Neural cell (in vitro differentiated cells): ENCODE measurements around the gene ANAPC5. TPM values are rescaled to one million over a fixed set of nuclear protein-coding genes. Genes with fewer than 3 reads are reported as not detected.

Experiments
- H2AFZ ChIP-seq: fragments of 200-600, 300-800 bp; sonication (generic), shearing (Covaris generic); 2 replicates; pipeline ENCODE4 v1.6.0; 2014; ENCODE audit warnings: low read depth, mild to moderate bottlenecking, antibody characterized with exemption, low read length, moderate library complexity
- H3F3A ChIP-seq: fragments of 200-600 bp; shearing (Covaris generic); 2 replicates; pipeline ENCODE4 v1.6.1; 2016; ENCODE audit warnings: mild to moderate bottlenecking, moderate library complexity, mixed read lengths, antibody characterized with exemption, low read length; ENCODE audit not compliant: insufficient read depth, poor library complexity, severe bottlenecking
- H3K27ac ChIP-seq: fragments of 200-600, 300-800 bp; sonication (generic), shearing (Covaris generic); 2 replicates; pipeline ENCODE4 v1.5.1; 2014; ENCODE audit warnings: mild to moderate bottlenecking, low read length, moderate library complexity
- H3K27me3 ChIP-seq: fragments of 300-800, 200-600 bp; sonication (generic), shearing (Covaris generic); 2 replicates; pipeline ENCODE4 v1.6.0; 2014; ENCODE audit warnings: mild to moderate bottlenecking, low read depth, low read length, moderate library complexity; ENCODE audit not compliant: insufficient read depth
- H3K36me3 ChIP-seq: fragments of 300-800, 200-600 bp; sonication (generic), shearing (Covaris generic); 2 replicates; pipeline ENCODE4 v1.5.1; 2014; ENCODE audit warnings: mild to moderate bottlenecking, antibody characterized with exemption, low read length, moderate library complexity; ENCODE audit not compliant: insufficient read depth
- H3K4me2 ChIP-seq: fragments of 300-800, 200-600 bp; sonication (generic), shearing (Covaris generic); 2 replicates; pipeline ENCODE4 v1.6.0; 2014; ENCODE audit warnings: mild to moderate bottlenecking, low read length
- H3K4me3 ChIP-seq: fragments of 300-800, 200-600 bp; sonication (generic), shearing (Covaris generic); 2 replicates; pipeline ENCODE4 v1.5.1; 2014; ENCODE audit warnings: mild to moderate bottlenecking, low read length, moderate library complexity
- H3K79me2 ChIP-seq: fragments of 200-600 bp; shearing (Covaris generic); replicated peaks from 2 replicates; pipeline ENCODE4 v1.6.0; 2014; ENCODE audit warnings: mild to moderate bottlenecking, low read length, moderate library complexity; ENCODE audit not compliant: insufficient read depth
- H3K9ac ChIP-seq: fragments of 300-800, 200-600 bp; sonication (generic), shearing (Covaris generic); 2 replicates; pipeline ENCODE4 v1.6.1; 2016; ENCODE audit warnings: mild to moderate bottlenecking, low read length, mixed read lengths
- H3K9me2 ChIP-seq: fragments of 200-600 bp; shearing (Covaris generic); 2 replicates; pipeline ENCODE4 v1.6.1; 2016; ENCODE audit warnings: mild to moderate bottlenecking, low read length, mixed read lengths; ENCODE audit not compliant: insufficient read depth
- H3K9me3 ChIP-seq: fragments of 200-600, 300-800 bp; sonication (generic), shearing (Covaris generic); 2 replicates; pipeline ENCODE4 v1.6.1; 2016; ENCODE audit warnings: mild to moderate bottlenecking, mixed run types, low read length, moderate library complexity, mixed read lengths
- H4K20me1 ChIP-seq: fragments of 200-600 bp; shearing (Covaris generic); 2 replicates; pipeline ENCODE4 v1.6.1; 2016; ENCODE audit warnings: mild to moderate bottlenecking, mixed run types; ENCODE audit not compliant: insufficient read depth
- EP300 ChIP-seq: fragments of 450-650 bp; conservative IDR thresholded peaks from 2 replicates; pipeline ENCODE4 v1.6.1; 2014; ENCODE audit warnings: antibody characterized with exemption, mild to moderate bottlenecking, moderate library complexity; ENCODE audit not compliant: poor library complexity, severe bottlenecking
- EZH2 ChIP-seq: fragments of 200-600, 300-800 bp; shearing (Covaris generic), sonication (generic); IDR thresholded peaks from 2 replicates; pipeline ENCODE4 v1.6.1; 2014; ENCODE audit warnings: antibody characterized with exemption, low read length, borderline replicate concordance, mild to moderate bottlenecking; ENCODE audit not compliant: insufficient read depth, poor library complexity, severe bottlenecking
- MXI1 ChIP-seq: fragments of 450-650 bp; conservative IDR thresholded peaks from 2 replicates; pipeline ENCODE4 v1.6.1; 2014; ENCODE audit warnings: antibody characterized with exemption, mild to moderate bottlenecking; ENCODE audit not compliant: poor library complexity, severe bottlenecking
- POLR2AphosphoS5 ChIP-seq: IDR thresholded peaks from 2 replicates; pipeline ENCODE4 v1.6.1; 2012
- RAD21 ChIP-seq: fragments of 450-650 bp; conservative IDR thresholded peaks from 2 replicates; pipeline ENCODE4 v1.6.1; 2014; ENCODE audit warnings: antibody characterized with exemption, mild to moderate bottlenecking, moderate library complexity
- SMC3 ChIP-seq: fragments of 450-650 bp; conservative IDR thresholded peaks from 2 replicates; pipeline ENCODE4 v1.6.1; 2014; ENCODE audit warnings: antibody characterized with exemption, mild to moderate bottlenecking, moderate library complexity; ENCODE audit not compliant: poor library complexity
- TAF1 ChIP-seq: IDR thresholded peaks from 2 replicates; pipeline ENCODE4 v1.6.1; 2012; ENCODE audit warnings: low read depth
- polyA plus RNA-seq: library from polyadenylated mRNA; depleted of rRNA; stranded (reverse); fragments of >200 nt; gene quantifications from 2 replicates; pipeline ENCODE4 v1.2.3, GENCODE V29; 2014
- TF ChIP-seq, protein P1 (sequence below): IDR thresholded peaks from 2 replicates; pipeline ENCODE4 v1.6.1; 2012; ENCODE audit warnings: borderline replicate concordance
- TF ChIP-seq, protein P2 (sequence below): fragments of 450-650 bp; IDR thresholded peaks from 2 replicates; pipeline ENCODE4 v1.5.1; 2014; ENCODE audit warnings: antibody characterized with exemption, mild to moderate bottlenecking, moderate library complexity; ENCODE audit not compliant: poor library complexity, severe bottlenecking

ANAPC5 gene
- polyA plus RNA-seq, 1 donor from 2014 or later = 272 TPM

DNA sequence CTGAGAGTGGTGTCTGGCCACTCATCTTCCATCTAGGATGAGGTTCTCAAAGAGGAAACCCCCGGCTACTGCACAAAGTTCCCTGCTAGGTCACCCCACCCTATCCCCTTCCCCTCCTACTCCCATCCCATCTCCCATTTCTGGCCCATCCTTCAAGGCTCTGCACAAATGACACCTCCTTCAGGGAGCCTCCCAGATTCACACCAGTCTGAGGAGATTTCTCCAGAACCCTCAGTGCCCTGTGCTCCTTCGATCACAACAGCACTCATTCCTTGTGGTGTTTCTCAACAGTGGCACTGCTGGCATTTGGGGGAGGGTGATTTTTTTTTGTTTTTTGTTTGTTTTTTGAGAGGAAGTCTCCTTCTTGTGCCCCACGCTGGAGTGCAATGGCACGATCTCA lies 58.6 kb downstream of the ANAPC5 start:
- H3K4me2 ChIP-seq = no peak overlapping the region
- TF ChIP-seq, protein P1, sequence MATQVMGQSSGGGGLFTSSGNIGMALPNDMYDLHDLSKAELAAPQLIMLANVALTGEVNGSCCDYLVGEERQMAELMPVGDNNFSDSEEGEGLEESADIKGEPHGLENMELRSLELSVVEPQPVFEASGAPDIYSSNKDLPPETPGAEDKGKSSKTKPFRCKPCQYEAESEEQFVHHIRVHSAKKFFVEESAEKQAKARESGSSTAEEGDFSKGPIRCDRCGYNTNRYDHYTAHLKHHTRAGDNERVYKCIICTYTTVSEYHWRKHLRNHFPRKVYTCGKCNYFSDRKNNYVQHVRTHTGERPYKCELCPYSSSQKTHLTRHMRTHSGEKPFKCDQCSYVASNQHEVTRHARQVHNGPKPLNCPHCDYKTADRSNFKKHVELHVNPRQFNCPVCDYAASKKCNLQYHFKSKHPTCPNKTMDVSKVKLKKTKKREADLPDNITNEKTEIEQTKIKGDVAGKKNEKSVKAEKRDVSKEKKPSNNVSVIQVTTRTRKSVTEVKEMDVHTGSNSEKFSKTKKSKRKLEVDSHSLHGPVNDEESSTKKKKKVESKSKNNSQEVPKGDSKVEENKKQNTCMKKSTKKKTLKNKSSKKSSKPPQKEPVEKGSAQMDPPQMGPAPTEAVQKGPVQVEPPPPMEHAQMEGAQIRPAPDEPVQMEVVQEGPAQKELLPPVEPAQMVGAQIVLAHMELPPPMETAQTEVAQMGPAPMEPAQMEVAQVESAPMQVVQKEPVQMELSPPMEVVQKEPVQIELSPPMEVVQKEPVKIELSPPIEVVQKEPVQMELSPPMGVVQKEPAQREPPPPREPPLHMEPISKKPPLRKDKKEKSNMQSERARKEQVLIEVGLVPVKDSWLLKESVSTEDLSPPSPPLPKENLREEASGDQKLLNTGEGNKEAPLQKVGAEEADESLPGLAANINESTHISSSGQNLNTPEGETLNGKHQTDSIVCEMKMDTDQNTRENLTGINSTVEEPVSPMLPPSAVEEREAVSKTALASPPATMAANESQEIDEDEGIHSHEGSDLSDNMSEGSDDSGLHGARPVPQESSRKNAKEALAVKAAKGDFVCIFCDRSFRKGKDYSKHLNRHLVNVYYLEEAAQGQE = no peak
- TF ChIP-seq EP300 = no peak
- no peak for TF ChIP-seq RAD21
- no peak for TF ChIP-seq TAF1
- TF ChIP-seq, protein P2, sequence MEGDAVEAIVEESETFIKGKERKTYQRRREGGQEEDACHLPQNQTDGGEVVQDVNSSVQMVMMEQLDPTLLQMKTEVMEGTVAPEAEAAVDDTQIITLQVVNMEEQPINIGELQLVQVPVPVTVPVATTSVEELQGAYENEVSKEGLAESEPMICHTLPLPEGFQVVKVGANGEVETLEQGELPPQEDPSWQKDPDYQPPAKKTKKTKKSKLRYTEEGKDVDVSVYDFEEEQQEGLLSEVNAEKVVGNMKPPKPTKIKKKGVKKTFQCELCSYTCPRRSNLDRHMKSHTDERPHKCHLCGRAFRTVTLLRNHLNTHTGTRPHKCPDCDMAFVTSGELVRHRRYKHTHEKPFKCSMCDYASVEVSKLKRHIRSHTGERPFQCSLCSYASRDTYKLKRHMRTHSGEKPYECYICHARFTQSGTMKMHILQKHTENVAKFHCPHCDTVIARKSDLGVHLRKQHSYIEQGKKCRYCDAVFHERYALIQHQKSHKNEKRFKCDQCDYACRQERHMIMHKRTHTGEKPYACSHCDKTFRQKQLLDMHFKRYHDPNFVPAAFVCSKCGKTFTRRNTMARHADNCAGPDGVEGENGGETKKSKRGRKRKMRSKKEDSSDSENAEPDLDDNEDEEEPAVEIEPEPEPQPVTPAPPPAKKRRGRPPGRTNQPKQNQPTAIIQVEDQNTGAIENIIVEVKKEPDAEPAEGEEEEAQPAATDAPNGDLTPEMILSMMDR = no peak
- TF ChIP-seq SMC3 = no peak
- no peak for TF ChIP-seq EZH2
- no peak for TF ChIP-seq MXI1
- TF ChIP-seq POLR2AphosphoS5 = no peak
- H3K9me2 ChIP-seq = no peaks in the 10 kb centered on the region
- H4K20me1 ChIP-seq = no peaks in the 10 kb centered on the region
- H3F3A ChIP-seq = no peaks in the 10 kb centered on the region
- H2AFZ ChIP-seq = no peak overlapping the region
- no peak overlapping the region for H3K4me3 ChIP-seq
- H3K36me3 ChIP-seq = no peaks in the 10 kb centered on the region
- H3K79me2 ChIP-seq = peaks cover 10% of the 10 kb centered on the region
- no peaks in the 10 kb centered on the region for H3K9me3 ChIP-seq
- H3K27ac ChIP-seq = no peak overlapping the region
- H3K27me3 ChIP-seq = no peaks in the 10 kb centered on the region
- no peak overlapping the region for H3K9ac ChIP-seq

DNA sequence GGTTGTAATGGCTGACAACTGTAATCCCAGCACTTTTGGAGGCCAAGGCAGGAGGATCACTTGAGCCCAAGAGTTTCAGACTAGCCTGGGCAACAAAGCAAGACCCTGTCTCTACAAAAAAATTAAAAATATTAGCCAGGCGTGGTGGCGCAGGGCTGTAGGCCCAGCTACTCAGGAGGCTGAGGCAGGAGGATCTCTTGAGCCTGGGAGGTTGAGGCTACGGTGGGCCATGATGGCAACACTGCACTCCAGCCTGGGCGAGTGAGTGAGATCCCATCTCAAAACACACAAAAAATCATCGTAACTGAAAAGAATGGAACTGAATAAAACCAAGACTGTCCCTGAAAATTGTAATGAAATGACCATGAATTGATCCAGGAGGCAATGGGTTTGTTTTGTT lies 61.8 kb downstream of the ANAPC5 start:
- H3K79me2 ChIP-seq = peaks cover 4% of the 10 kb centered on the region
- TF ChIP-seq SMC3 = no peak
- TF ChIP-seq, protein P1 = no peak
- TF ChIP-seq MXI1 = no peak
- TF ChIP-seq RAD21 = no peak
- no peak for TF ChIP-seq EZH2
- TF ChIP-seq, protein P2 = no peak
- no peak for TF ChIP-seq EP300
- TF ChIP-seq POLR2AphosphoS5 = no peak
- no peak for TF ChIP-seq TAF1
- H3K9ac ChIP-seq = no peak overlapping the region
- no peaks in the 10 kb centered on the region for H4K20me1 ChIP-seq
- no peak overlapping the region for H3K27ac ChIP-seq
- H2AFZ ChIP-seq = no peak overlapping the region
- H3K9me3 ChIP-seq = no peaks in the 10 kb centered on the region
- no peak overlapping the region for H3K4me3 ChIP-seq
- no peak overlapping the region for H3K4me2 ChIP-seq
- no peaks in the 10 kb centered on the region for H3K36me3 ChIP-seq
- H3F3A ChIP-seq = no peaks in the 10 kb centered on the region
- H3K9me2 ChIP-seq = no peaks in the 10 kb centered on the region
- no peaks in the 10 kb centered on the region for H3K27me3 ChIP-seq
